KOPT-K1 (cell line): ENCODE measurements around the gene ZNF446.

Source experiments
- H3K27ac ChIP-seq: fragments of 200-600 bp; sonication (generic); 2 replicates; pipeline ENCODE4 v1.5.1; 2016; ENCODE audit warnings: antibody characterized with exemption, mild to moderate bottlenecking, low read depth, low read length; ENCODE audit not compliant: poor library complexity, severe bottlenecking
- H3K36me3 ChIP-seq: fragments of 200-600 bp; sonication (generic); 2 replicates; pipeline ENCODE4 v1.5.1; 2017; ENCODE audit warnings: antibody characterized with exemption, mild to moderate bottlenecking, low read length, moderate library complexity; ENCODE audit not compliant: insufficient read depth
- H3K9me3 ChIP-seq: fragments of 200-600 bp; sonication (generic); 2 replicates; pipeline ENCODE4 v1.5.1; 2017; ENCODE audit warnings: antibody characterized with exemption, low read length, mild to moderate bottlenecking; ENCODE audit not compliant: insufficient read depth, poor library complexity, severe bottlenecking

The ZNF446 gene

GRCh38 chr19:58520257-58520599 lies 44.1 kb downstream of the ZNF446 start:
- Histone ChIP-seq H3K36me3 (peaks cover 18% of the 10 kb centered on the region), H3K9me3 (no peaks in the 10 kb centered on the region)

GRCh38 chr19:58521651-58522050 lies 45.5 kb downstream of the ZNF446 start:
- H3K36me3 ChIP-seq: peaks cover 4% of the 10 kb centered on the region; the same call in 1 of the 2 replicates
- no peaks in the 10 kb centered on the region for H3K9me3 ChIP-seq
- H3K27ac ChIP-seq: no peak overlapping the region

More at GRCh38 chr19:58520257-58520599, 44.1 kb downstream of the ZNF446 start:
- H3K27ac ChIP-seq: peak overlapping the region; percentile 77

- Histone ChIP-seq H3K36me3 (no peaks in the 10 kb centered on the region), H3K27ac (no peak overlapping the region), H3K9me3 (no peaks in the 10 kb centered on the region)
Measured at GRCh38 chr19:58522709-58523108, 46.6 kb downstream of the ZNF446 start.

GRCh38 chr19:58529405-58529804 lies 53.3 kb downstream of the ZNF446 start:
- Histone ChIP-seq H3K27ac (no peak overlapping the region), H3K36me3 (no peaks in the 10 kb centered on the region), H3K9me3 (no peaks in the 10 kb centered on the region)
